Measurements from ENCODE around the gene MYH14.

MYH14 gene

DNA sequence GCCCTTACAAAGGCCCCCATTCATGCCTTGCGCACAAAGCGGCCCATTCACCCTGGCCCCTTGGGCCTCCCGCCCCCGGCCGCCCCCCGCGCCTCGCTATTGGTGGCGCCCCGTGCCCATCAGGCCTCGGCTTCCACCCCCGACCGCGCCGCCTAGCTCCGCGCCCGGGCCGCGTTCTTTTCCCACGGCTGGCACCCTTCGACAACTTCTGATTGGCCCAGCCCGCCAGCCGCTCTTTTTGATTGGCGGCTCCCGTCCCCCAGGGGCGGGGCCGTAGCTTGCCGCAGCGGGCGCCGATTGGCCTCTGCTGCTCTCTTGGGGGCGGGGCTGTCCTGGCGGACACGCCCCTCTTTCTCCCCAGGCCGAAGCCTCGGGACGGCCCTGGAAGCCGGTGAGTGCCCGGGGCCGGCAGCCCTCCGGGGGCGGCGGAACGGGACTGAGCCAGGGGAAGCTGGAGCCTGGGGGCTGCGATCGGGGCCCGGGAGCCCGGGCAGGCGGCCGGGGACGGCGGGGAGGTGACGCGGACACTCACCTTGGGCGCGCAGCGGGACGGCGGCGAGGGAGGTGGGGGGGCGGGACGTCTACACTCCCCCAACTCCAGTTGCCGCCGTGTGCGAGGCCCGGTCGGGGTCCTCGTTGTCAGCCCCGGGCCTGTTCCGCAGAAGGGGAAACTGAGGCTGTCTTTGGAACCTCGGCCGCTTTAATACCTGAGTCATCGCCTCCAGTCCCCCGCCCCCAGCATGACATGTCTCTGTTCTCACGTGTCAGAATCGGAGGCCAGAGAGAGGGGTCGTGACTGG, at the start of gene MYH14:
Gene MYH14, plus strand, starts transcription at position 342 of the 800 bp plus-strand sequence. CDS start 6,744 bp downstream, outside the sequence.
- DNase-seq, result peak; percentile 91

DNA sequence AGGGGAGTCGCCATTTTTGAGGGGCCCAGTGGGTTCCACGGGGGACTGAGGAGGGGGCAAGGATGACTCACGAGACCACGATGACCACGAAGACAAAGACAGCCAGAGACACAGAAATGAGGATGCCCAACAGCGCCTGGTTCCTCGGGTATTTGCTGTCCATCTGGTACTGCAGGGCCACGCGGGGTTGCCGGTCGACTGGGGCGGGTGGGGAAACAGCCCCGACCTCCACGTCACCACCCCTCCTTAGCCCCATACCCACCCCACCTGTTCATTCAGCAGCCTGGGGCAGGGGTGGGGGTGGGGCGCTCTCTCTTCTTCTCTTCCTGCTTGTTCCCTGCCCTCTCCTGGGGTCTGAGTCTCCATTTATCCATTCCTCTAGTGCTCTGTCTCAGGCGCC, 48.9 kb upstream of the MYH14 start:
- no peak for DNase-seq

DNA sequence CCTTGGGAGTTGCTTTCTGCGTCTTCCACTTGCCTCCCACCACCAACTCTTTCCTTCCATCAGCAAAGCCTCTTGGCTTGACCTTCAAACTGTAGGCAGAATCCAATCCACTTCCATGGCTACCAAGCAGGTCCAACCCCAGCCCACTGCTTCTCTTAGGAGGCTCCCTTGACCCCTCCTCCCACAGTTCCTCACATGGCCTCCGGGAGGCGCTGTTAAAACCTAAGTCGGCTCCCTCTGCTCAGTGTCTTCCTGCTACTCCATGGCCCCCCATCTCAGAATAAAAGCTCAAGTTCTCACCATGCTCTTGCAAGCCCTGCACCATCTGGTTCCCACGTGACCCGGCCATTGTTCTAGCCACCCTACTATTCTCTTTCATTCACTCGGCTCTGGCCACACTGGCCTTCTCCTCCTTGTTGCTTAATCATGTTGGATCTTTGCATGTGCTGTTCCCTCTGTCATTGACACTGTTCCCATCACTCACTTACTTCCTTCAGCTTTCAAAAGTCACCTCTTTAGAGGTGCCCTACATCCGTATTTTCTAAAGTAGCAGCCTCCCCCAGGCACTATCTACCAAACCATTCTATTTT, 47.8 kb upstream of the MYH14 start:
- no peak for DNase-seq

DNA sequence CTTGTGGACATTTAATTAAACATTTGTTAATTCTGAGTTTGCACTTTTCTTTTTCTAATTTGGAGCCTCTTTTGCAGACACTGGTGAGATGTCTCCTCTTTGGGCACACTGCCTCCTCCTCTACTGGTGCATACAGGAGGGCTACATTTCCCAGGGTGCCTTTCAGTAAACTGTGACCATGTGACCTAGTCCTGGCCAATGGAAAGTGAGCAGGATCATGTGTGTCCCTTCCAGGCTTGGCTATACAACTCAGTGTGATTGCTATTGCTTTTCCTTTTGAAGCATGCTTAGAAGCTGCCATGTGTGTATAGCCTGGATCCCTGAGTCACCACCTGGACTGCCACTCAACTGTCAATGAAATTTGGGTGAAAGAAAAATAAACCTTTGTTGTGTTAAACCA, 44.8 kb upstream of the MYH14 start:
- no peak for DNase-seq

DNA sequence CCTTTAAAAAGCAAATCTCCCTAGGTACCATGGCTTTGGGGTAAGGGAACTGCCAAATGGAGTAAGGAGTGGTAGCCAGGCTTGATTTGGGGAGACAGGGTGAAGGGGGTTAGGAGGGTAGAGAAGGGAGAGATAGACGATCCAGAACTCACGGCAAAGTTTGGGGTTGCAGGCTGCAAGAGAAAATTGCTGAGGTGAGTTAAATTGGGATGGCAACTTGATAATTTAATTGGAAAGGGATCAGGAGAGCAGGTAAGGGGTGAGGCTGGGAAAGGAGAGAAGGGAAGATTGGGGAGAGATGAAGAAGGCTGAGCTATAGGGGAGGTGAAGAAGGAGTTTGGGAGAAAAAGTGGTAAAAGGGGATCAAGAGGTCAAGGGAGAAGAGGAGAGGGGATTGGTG, 44.3 kb upstream of the MYH14 start:
- no peak for DNase-seq

DNA sequence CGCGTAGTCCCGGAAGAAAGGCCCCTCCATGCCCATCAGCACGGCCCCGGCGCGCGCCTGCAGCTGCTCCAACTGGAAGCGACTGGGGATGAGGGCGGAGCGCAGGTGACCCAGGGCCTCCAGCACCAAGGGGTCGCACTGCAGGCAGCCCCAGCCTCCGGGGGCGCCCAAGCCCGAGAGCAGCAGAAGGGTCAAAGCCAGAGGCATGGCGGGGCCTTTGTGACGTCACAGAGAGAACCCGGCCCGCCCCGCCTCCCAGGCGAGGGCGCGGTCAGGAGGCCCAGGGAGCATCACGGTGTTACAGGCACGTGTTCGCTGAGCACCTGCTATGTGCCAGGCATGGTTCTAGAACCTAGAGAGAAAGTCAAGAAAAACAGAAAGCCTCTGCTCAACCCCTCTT, 40.4 kb upstream of the MYH14 start, which contains the start of gene IZUMO2:
Gene IZUMO2, minus strand, starts transcription at position 294 of the 400 bp plus-strand sequence. Its CDS starts 87 bp downstream, at position 207.
- no peak for DNase-seq

DNA sequence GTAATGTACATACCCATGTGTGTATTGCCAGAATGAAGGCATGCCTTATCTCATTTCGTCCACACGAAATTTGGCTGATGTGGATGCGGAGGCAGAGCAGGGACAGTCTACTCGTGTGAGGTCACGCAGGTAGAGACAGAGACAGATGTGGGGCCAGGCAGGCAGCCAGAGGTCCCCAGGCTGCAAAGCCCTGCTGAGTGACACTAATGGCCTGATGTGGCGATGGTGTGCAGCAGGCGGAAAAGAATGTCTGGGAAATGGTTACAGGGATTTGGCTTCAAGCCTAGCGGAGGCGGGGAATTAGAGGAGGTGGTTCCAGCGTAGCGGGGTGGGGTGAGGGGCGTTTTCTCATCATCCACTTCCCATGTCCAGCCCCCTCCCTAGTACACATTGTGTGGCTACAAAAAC, 36.1 kb upstream of the MYH14 start:
- no peak for DNase-seq

DNA sequence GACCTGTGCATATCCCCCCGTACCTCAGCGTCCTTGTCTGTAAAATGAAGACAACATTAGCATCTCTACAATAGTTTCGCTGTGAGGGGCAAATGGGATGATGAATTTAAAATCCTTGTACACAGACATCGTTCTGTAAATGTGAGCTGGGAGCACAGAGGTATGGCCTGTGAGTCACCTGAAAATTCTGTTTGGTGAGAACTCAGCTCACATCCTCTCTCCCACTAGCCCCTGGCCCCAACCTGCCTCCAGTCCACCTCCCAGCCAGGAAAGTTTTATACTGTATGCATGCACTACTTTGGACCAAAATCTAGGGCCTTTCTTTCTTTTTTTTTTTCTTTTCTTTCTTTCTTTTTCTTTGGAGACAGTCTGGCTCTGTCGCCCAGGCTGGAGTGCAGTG, 31.7 kb upstream of the MYH14 start:
- DNase-seq, result no peak

DNA sequence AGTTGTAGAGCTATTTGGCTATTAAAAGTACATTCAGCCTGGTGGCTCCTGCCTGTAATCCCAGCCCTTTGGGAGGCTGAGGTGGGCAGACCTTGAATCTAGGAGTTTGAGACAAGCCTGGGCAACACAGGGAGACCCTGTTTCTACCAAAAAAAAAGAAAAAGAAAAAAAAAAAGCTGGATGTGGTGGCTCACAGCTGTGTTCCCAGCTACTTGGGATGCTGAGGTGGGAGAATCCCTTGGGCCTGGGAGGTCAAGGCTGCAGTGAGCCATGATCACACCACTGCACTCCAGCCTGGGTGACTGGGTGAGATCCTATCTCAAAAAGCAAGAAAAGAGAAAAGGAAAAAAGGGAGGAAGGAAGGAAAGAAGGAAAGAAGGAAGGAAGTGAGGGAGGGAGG, 30.7 kb upstream of the MYH14 start:
- no peak for DNase-seq

DNA sequence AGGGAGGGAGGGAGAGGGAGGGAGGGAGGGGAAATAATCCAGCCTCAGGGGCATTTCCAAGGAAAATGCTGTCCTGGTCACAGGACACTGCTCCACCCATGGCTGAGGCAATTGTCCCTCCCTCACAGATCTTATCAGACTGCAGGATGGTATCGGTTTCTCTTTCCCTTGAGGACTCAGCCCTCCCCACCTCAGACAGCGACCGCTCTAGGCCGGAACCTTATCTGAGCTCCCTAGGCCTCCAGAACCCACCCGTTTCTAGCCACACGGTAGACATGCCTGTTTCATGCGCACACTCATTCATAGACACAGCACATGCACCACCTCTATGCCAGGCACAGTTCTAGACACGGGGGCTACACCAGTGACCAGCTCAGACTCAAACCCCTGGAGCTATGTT, 30.3 kb upstream of the MYH14 start:
- no peak for DNase-seq

DNA sequence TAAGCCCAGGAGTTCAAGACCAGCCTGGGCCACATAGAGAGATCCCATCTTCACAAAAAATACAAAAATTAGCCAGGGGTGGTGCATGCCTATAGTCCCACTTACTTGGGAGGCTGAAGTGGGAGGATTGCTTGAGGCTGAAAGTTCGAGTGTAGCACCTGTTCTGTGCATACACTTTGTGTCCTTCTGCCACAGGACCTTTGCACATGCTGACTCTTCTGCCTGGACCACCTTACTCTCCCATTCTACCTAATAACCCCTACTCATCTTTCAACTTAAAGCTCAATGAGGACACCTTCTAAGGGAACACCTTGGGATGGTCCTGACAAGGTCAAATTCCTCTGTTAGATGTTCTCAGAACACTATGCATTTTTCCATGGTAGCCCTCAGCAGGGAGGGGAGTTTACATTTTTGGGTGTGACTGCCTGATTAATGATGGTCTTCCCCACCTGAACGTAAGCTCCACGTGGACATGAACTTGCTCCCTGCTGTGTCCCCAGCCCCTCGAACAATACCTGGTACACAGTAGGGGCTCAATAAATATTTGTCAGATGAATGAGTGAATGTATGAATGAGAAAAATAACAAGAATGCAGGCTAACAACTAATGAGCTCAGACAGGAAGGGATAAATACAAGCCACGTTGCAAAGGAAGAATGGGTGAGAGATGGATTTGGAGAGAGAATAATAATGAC, 29.2 kb upstream of the MYH14 start:
- DNase-seq, result no peak

DNA sequence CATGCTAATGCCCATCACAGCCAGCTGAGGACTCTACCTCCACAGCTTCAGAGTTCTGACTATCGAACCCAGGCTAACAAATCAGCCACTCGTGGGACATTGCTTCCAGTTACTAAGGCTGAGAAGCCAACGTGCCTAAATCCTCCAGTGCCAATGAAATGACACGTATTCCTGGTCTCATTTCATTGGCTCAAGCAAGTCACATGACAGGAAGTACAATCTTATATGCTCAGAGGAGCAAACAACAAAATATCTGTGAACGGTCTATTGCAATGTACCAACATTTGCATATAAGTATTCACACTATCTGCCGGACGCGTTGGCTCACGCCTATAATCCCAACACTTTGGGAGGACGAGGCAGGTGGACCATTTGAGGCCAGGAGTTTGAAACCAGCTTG, 27.5 kb upstream of the MYH14 start:
- no peak for DNase-seq

DNA sequence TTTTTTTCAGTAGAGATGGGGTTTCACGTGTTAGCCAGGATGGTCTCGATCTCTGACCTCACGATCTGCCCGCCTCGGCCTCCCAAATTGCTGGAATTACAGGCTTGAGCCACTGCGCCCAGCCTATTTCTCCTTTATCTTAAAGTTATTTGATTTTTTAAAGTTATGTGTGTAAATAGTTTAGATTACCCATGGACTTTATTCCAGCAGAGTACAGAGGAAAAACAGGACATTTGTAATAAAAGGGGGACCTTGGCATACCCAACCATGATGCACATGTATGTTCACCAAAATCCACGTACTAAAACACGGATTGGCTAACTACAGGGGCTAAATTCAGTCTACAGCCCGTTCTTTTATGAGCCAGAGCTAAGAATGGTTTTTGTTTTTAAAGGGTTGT, 26.6 kb upstream of the MYH14 start:
- no peak for DNase-seq

DNA sequence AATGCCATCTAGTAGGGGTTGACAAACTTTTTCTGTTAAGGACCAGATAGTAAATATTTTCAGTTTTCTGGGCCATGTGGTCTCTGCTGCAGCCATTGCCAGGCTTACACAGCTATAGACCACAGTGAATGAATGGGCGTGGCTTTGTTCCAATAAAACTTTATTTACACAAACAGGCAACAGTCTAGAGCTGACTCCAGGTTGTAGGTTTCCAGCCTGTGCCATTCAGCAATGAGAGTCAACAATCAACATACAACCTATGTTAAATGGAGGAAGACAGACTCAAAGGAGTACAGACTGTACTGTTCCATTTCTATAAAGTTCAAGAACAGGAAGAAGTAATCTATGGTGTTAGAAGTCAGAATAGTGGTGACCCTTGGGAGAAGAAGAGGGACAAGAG, 25.1 kb upstream of the MYH14 start:
- no peak for DNase-seq

DNA sequence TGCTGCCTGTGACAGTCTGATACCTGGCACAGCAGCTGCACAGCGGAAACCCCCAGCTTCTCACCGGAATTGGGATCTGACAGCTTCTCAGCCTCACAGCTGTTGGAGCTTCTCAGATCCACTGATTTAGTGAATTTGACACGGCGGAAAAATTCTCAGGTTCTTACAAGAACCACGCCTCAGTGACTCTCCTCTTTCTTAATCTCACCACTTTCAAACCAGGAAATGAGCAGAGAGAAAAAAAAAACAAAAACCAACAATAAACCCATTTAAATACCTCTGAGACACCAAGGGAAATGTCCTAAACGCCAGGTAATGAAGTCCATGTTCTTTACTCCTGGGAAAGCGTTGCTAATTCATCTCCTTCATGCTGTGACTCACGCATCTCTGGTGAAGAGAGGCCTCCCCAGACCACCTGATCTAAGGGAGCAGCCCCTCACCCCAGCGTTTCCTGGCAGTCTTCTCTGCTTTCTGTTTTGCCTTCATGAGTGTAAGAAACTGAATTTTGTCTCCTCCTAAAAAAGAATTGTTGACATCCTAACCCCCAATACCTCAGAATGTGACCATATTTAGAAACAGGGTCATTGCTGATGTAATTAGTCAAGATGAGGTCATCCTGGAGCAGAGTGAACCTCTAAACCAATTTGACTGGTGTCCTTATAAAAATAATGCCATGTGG, 24.4 kb upstream of the MYH14 start:
- DNase-seq, result no peak

DNA sequence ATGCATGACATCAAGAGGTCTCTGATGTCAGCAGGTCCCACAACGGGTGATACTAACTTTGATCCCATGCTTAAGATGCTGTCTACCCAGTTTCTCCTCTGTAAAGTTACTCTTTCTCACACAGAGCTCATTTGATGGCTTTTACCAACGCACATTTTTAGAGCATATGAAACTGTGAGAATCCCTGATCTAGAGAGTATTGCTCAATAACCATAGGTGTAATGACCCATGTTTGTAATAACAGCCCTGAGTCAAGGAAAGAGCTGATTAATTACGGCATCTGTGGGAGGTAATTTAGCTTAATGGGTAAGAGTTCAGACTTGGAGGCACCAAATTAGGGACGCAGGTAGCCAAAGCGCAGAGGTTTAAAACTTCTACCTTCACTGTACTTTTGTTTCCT, 22.3 kb upstream of the MYH14 start:
- DNase-seq, result no peak

DNA sequence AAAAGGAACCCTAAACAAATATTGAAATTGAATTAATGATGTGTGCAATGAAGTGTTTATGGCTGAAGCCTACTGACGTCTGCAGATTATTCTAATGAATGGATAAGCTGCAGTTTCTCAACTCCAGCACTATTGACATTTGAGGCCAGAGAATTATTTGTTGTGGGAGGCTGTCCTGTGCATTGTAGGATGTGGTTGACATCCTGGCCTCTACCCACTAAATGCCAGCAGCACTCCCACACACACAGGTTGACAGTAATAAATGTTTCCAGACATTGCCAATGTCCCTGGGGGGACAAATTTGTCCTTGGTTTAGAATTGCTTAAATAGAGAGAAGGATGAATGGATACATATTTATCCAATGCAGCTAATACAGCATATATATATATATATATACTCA, 19.2 kb upstream of the MYH14 start:
- DNase-seq, result no peak

DNA sequence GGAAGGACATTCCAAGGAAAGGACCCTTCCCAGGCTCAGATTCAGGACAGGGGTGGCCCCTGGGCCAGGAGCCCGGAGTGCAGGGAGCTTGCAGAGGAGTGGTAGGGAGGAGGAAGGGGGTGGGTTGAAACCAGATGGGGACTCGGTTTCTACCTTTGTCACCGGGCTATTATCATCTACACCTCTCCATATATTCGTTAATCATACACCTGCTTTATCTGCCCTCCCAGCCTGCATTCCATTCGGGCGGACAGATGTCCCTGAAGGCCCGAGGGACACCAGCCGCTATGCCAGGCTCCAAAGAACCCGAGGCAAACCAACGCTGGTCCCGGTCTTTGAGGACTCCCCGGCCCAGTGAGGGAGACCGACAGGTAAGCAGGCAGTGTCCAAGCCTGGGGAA, 15.5 kb upstream of the MYH14 start:
- DNase-seq, result no peak

DNA sequence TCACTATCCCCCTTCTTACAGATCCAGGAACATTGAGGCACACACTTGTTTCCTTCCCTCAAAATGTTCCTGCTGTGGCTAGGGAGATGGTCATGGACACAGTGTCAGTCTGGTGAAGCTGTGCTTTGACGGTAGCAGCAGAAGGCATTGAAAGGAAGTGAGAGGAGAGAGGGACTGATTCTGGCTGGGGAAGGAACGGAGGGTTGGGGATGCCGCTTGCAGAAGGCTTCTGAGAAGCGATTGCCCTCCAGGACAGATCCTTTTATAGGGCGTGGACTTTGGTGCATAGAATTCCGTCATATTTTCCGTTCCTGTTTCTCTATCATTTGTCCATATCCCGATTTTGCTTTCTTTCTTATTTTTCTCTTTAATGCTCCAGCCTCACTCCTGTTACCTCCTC, 14.1 kb upstream of the MYH14 start:
- DNase-seq, result no peak

DNA sequence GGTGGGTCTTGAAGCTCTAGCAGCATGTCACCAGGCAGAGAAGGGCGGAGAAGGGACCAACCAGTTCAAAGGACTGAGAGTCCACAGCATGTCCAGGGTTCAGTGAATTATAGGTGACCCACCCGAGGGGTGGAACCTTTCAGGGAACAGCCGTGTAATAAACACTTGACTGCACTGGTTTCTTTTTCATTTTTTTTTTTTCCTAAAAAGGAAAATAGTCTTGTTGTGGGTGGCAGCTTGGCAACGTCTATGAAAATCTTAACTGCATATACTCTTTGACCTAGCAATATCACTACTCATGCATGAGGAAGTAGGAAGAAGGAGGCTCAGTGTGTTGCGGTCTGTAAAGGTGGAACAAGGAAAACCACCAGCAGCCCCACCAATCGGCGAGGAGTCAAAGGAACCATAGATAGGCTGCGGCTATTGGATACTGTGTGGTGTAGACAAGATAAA, 13.0 kb upstream of the MYH14 start:
- no peak for DNase-seq

DNA sequence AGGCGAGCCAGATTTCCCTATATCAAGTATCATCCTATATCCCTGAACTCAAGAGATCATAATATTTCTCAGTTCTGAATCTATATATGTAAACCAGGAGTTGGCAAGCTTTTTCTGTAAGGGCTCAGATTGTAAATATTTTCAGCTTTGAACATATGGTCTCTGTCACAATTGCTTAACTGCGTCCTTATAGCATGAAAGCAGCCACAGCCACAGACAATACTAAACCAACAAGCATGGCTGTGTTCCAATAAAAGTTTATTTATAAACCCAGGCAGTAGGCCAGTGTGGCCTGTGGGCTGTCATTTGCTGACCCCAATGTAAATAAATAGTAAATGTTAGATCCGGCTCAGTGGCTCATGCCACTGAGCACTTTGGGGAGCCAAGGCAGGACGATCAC, 12.2 kb upstream of the MYH14 start:
- no peak for DNase-seq

DNA sequence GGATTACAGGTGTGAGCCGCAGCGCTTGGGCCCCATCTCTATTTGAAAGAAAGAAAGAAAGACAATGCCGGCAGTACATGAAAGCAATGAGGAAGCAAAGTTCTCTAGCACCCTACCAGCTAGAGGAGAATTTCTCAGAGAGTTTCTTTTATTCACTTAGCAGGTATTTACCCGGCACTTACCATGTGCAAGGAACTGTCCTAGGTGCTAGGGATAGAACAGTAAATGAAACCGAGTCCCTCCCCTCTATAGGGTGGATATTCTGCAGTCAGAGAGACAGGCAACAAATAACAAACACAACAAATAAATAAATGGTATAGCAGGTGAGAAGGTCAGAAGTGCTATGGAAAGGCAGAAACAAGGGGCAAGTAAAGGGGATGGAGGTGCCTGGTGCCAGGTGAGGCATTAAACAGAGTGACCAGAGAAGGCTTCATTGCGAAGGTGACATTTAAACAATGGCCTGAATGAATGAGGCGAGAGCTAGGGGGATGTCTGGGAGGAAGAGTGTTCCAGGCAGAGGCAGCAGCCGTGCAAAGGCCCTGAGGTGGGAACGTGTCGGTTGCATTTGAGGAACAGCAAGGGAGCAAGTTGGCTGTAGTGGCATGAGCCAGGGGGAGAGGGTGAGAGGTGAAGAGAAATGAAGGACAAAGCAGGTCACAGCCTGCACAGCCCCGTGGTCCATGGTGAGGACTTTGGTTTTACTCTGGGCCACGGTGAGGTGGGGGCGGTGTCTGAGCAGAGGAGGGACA, 10.8 kb upstream of the MYH14 start:
- no peak for DNase-seq

DNA sequence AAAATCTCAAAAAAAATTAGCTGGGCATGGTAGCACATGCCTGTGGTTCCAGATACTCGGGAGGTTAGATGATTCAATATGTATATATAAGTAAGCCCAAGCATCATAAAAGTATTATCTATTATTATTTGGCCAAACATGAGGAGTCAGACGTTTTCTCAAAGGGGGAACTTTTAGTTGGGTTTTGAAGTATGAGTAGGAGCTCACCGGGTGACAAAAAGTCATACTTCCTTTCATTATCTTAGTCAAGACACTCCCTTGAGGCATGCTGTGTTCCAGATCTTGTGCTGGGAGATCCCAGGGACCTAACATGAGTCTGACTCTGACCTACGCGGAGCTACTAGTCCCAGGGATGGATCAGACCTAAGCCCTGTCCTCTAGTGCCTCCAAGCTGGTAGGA, 8.2 kb upstream of the MYH14 start:
- DNase-seq, result no peak
